IPS-20b (cell line): ENCODE data around the gene PID1.

Experiments used
- H3K27ac ChIP-seq: one replicate; pipeline ENCODE4 v1.5.1; 2013; ENCODE audit warnings: low read length
- H3K27me3 ChIP-seq: 2 replicates; pipeline ENCODE4 v1.6.1; 2013; ENCODE audit warnings: mild to moderate bottlenecking, low read length, inconsistent platforms; ENCODE audit not compliant: insufficient read depth
- H3K36me3 ChIP-seq: 2 replicates; pipeline ENCODE4 v1.6.1; 2013; ENCODE audit warnings: low read depth, mild to moderate bottlenecking, inconsistent platforms, low read length, moderate library complexity; ENCODE audit not compliant: insufficient read depth
- H3K4me1 ChIP-seq: 2 replicates; pipeline ENCODE4 v1.6.1; 2013; ENCODE audit warnings: mild to moderate bottlenecking, control low read depth, inconsistent platforms, low read length, moderate library complexity; ENCODE audit not compliant: insufficient read depth
- H3K4me3 ChIP-seq: 2 replicates; pipeline ENCODE4 v1.5.1; 2013; ENCODE audit warnings: mild to moderate bottlenecking, low read length, inconsistent platforms
- H3K9ac ChIP-seq: 2 replicates; pipeline ENCODE4 v1.6.1; 2013; ENCODE audit warnings: low read depth, mild to moderate bottlenecking, inconsistent platforms, low read length, moderate library complexity
- H3K9me3 ChIP-seq: 2 replicates; pipeline ENCODE4 v1.6.1; 2013; ENCODE audit warnings: mild to moderate bottlenecking, low read depth, low read length, inconsistent platforms; ENCODE audit not compliant: insufficient read depth

The PID1 gene

GRCh38 chr2:229137066-229137465 lies 134.0 kb downstream of the PID1 start:
- Histone ChIP-seq H3K27ac (no peak overlapping the region), H3K4me1 (no peaks in the 10 kb centered on the region), H3K27me3 (no peaks in the 10 kb centered on the region), H3K36me3 (no peaks in the 10 kb centered on the region), H3K9ac (no peak overlapping the region), H3K9me3 (no peaks in the 10 kb centered on the region), H3K4me3 (no peak overlapping the region)

- Histone ChIP-seq H3K4me1 (no peaks in the 10 kb centered on the region), H3K4me3 (no peak overlapping the region), H3K27ac (no peak overlapping the region), H3K27me3 (no peaks in the 10 kb centered on the region), H3K9me3 (no peaks in the 10 kb centered on the region), H3K36me3 (no peaks in the 10 kb centered on the region), H3K9ac (no peak overlapping the region)
Measured at GRCh38 chr2:229133155-229133772, 137.8 kb downstream of the PID1 start.

- no peaks in the 10 kb centered on the region for H3K9me3 ChIP-seq
- no peaks in the 10 kb centered on the region for H3K36me3 ChIP-seq
- H3K4me3 ChIP-seq: no peak overlapping the region
Measured at GRCh38 chr2:229132236-229132635, 138.9 kb downstream of the PID1 start.

GRCh38 chr2:229130522-229130921 lies 140.6 kb downstream of the PID1 start:
- no peaks in the 10 kb centered on the region for H3K9me3 ChIP-seq
- H3K4me3 ChIP-seq: no peak overlapping the region
- H3K36me3 ChIP-seq: no peaks in the 10 kb centered on the region
- no peak overlapping the region for H3K9ac ChIP-seq
- no peak overlapping the region for H3K27ac ChIP-seq
- H3K4me1 ChIP-seq: no peaks in the 10 kb centered on the region
- no peaks in the 10 kb centered on the region for H3K27me3 ChIP-seq

More at GRCh38 chr2:229132236-229132635, 138.9 kb downstream of the PID1 start:
- no peaks in the 10 kb centered on the region for H3K27me3 ChIP-seq
- H3K4me1 ChIP-seq: no peaks in the 10 kb centered on the region
- no peak overlapping the region for H3K9ac ChIP-seq
- no peak overlapping the region for H3K27ac ChIP-seq

- H3K9ac ChIP-seq: no peak overlapping the region
- no peaks in the 10 kb centered on the region for H3K27me3 ChIP-seq
- H3K4me1 ChIP-seq: no peaks in the 10 kb centered on the region
- H3K27ac ChIP-seq: no peak overlapping the region
- no peaks in the 10 kb centered on the region for H3K9me3 ChIP-seq
- H3K36me3 ChIP-seq: no peaks in the 10 kb centered on the region
- H3K4me3 ChIP-seq: no peak overlapping the region
Measured at GRCh38 chr2:229129738-229130371, 141.2 kb downstream of the PID1 start.

- H3K4me3 ChIP-seq: no peak overlapping the region
- no peak overlapping the region for H3K9ac ChIP-seq
- H3K36me3 ChIP-seq: no peaks in the 10 kb centered on the region
- H3K9me3 ChIP-seq: no peaks in the 10 kb centered on the region
- no peaks in the 10 kb centered on the region for H3K27me3 ChIP-seq
- H3K27ac ChIP-seq: no peak overlapping the region
- no peaks in the 10 kb centered on the region for H3K4me1 ChIP-seq
Measured at GRCh38 chr2:229127471-229127870, 143.6 kb downstream of the PID1 start.

- no peaks in the 10 kb centered on the region for H3K9me3 ChIP-seq
- H3K27ac ChIP-seq: no peak overlapping the region
- H3K27me3 ChIP-seq: no peaks in the 10 kb centered on the region
- H3K4me3 ChIP-seq: no peak overlapping the region
- no peak overlapping the region for H3K9ac ChIP-seq
- H3K4me1 ChIP-seq: no peaks in the 10 kb centered on the region
- H3K36me3 ChIP-seq: no peaks in the 10 kb centered on the region
Measured at GRCh38 chr2:229126066-229126465, 145.0 kb downstream of the PID1 start.

- H3K27ac ChIP-seq: no peak overlapping the region
- H3K36me3 ChIP-seq: no peaks in the 10 kb centered on the region
- no peaks in the 10 kb centered on the region for H3K27me3 ChIP-seq
- H3K4me3 ChIP-seq: no peak overlapping the region
- no peak overlapping the region for H3K9ac ChIP-seq
- no peaks in the 10 kb centered on the region for H3K4me1 ChIP-seq
- H3K9me3 ChIP-seq: no peaks in the 10 kb centered on the region
Measured at GRCh38 chr2:229124136-229124535, 147.0 kb downstream of the PID1 start.

- no peak overlapping the region for H3K4me3 ChIP-seq
- H3K27ac ChIP-seq: no peak overlapping the region
- H3K4me1 ChIP-seq: no peaks in the 10 kb centered on the region
- H3K9ac ChIP-seq: no peak overlapping the region
- H3K9me3 ChIP-seq: no peaks in the 10 kb centered on the region
- no peaks in the 10 kb centered on the region for H3K36me3 ChIP-seq
- no peaks in the 10 kb centered on the region for H3K27me3 ChIP-seq
Measured at GRCh38 chr2:229118927-229119326, 152.2 kb downstream of the PID1 start.

- Histone ChIP-seq H3K4me3 (no peak overlapping the region), H3K27me3 (no peaks in the 10 kb centered on the region), H3K4me1 (no peaks in the 10 kb centered on the region), H3K9ac (no peak overlapping the region), H3K9me3 (no peaks in the 10 kb centered on the region), H3K36me3 (no peaks in the 10 kb centered on the region), H3K27ac (no peak overlapping the region)
Measured at GRCh38 chr2:229118336-229118735, 152.8 kb downstream of the PID1 start.

- no peaks in the 10 kb centered on the region for H3K4me1 ChIP-seq
Measured at GRCh38 chr2:229111744-229112143, 159.3 kb downstream of the PID1 start.

GRCh38 chr2:229109195-229109594 lies 161.9 kb downstream of the PID1 start:
- no peak overlapping the region for H3K4me3 ChIP-seq
- no peaks in the 10 kb centered on the region for H3K27me3 ChIP-seq
- H3K9ac ChIP-seq: no peak overlapping the region
- no peak overlapping the region for H3K27ac ChIP-seq
- no peaks in the 10 kb centered on the region for H3K4me1 ChIP-seq
- H3K9me3 ChIP-seq: no peaks in the 10 kb centered on the region
- H3K36me3 ChIP-seq: no peaks in the 10 kb centered on the region

More at GRCh38 chr2:229111744-229112143, 159.3 kb downstream of the PID1 start:
- Histone ChIP-seq H3K36me3 (no peaks in the 10 kb centered on the region), H3K9ac (no peak overlapping the region), H3K27me3 (no peaks in the 10 kb centered on the region), H3K9me3 (no peaks in the 10 kb centered on the region), H3K4me3 (no peak overlapping the region), H3K27ac (no peak overlapping the region)
